Measurements from ENCODE around the gene AGPAT3. TPM values are rescaled to one million over a fixed set of nuclear protein-coding genes. Genes with fewer than 3 reads are reported as not detected.

The AGPAT3 gene
- total and polyA plus RNA-seq, 2 donors (not counting 1 experiment from before 2014, with no cell fraction given): 29.4 to 44.9 TPM

DNA sequence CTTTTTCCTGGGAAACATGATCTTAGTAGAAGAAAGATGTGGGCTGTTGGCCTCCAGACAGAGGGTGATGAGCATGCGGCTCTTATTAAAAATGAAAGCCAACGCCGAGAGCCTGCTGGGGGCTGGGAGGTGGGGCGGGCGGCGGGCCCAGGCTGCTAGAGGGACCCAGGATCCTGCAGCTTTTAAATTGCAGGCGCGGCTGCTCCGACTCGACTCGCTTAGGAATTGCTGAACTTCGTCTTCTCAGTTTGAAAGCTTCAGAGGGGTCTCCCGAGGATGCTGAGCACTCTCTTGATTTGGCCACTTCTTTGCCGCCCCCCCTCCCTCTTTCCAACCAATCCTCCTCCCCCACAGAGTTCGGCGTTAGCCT, 1.2 kb downstream of the AGPAT3 start:
- Histone ChIP-seq H3K4me1 (ENCODE audit: control insufficient read depth, extremely low read depth, insufficient read depth, low read length) (no peaks in the 10 kb centered on the region), H3K27ac (ENCODE audit: insufficient read depth, low read length) (peak overlapping the region; percentile 69), H3K36me3 (ENCODE audit: control insufficient read depth, insufficient read depth, low read length) (peaks cover 3% of the 10 kb centered on the region), H3K4me2 (ENCODE audit: extremely low read depth, insufficient read depth, low read length) (peak overlapping the region; percentile 90), H3K4me3 (replicated peaks in 1 of 4; ENCODE audit: control extremely low read depth in 1 of 4, insufficient read depth in 1 of 4, low read depth in 3 of 4, low read length in 4 of 4) (peak overlapping the region; percentile 37 to 80 (median 64)), H3K9ac (ENCODE audit: insufficient read depth, low read length) (peak overlapping the region; percentile 1), H3K9me3 (ENCODE audit: control insufficient read depth, insufficient read depth, low read depth, low read length) (no peaks in the 10 kb centered on the region), H2AFZ (ENCODE audit: low read length) (no peak overlapping the region), H3K79me2 (ENCODE audit: control insufficient read depth, insufficient read depth, low read length) (peaks cover 41% of the 10 kb centered on the region), H4K20me1 (ENCODE audit: control insufficient read depth, extremely low read depth, insufficient read depth, low read length) (no peaks in the 10 kb centered on the region), H3K27me3 (ENCODE audit: control insufficient read depth, insufficient read depth, low read length) (no peaks in the 10 kb centered on the region)
- no peak for TF ChIP-seq EZH2 (IDR thresholded peaks at IDR 0.05; ENCODE audit: low read length, missing control alignments)
- TF ChIP-seq, protein P1, sequence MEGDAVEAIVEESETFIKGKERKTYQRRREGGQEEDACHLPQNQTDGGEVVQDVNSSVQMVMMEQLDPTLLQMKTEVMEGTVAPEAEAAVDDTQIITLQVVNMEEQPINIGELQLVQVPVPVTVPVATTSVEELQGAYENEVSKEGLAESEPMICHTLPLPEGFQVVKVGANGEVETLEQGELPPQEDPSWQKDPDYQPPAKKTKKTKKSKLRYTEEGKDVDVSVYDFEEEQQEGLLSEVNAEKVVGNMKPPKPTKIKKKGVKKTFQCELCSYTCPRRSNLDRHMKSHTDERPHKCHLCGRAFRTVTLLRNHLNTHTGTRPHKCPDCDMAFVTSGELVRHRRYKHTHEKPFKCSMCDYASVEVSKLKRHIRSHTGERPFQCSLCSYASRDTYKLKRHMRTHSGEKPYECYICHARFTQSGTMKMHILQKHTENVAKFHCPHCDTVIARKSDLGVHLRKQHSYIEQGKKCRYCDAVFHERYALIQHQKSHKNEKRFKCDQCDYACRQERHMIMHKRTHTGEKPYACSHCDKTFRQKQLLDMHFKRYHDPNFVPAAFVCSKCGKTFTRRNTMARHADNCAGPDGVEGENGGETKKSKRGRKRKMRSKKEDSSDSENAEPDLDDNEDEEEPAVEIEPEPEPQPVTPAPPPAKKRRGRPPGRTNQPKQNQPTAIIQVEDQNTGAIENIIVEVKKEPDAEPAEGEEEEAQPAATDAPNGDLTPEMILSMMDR (conservative IDR thresholded peaks at IDR 0.05 in 1 of 2, IDR thresholded peaks at IDR 0.05 in 1 of 2; ENCODE audit: low read depth in 1 of 2, low read length in 2 of 2): no peak
- peak; percentile 56 to 60 for DNase-seq (ENCODE audit: low read depth in 2 of 2)

DNA sequence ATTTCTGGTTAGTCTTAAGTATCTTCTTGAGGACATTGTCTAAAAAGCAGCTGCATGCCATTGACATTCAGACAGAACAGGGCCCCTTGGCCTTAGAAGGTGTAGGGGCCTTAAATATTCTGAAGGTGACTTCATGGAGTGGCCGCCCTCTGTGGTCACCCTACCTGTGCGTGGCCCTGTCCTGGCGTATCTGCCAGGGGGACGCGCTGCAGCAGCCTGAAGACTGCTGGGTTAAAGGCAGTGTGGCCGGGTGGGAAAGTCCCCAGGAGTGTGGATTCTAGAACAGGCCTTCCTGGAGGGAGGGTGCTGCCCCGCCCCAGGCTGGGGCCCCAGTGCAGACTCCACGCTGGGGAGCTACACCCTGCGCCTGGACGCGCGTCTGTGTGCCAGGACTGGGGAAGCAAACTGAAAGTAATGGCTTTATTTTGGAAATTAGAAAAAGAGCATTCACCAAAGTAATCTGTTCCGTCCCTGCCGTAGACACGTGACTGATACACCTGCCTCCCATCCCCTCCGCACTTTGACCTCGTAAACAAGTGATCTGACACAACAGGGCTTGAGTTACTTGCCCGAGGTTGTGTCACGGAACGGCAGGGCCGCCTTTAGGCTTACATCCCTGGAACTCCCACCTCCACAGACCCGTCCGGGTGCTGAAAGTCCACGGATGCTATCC, 1.8 kb downstream of the AGPAT3 start:
- H3K36me3 ChIP-seq (ENCODE audit: control insufficient read depth, insufficient read depth, low read length): peaks cover 3% of the 10 kb centered on the region
- H3K27ac ChIP-seq (ENCODE audit: insufficient read depth, low read length): peak overlapping the region; percentile 13
- H3K4me3 ChIP-seq (replicated peaks in 1 of 4; ENCODE audit: control extremely low read depth in 1 of 4, insufficient read depth in 1 of 4, low read depth in 3 of 4, low read length in 4 of 4): peak overlapping the region; percentile 37 to 80 (median 64)
- no peaks in the 10 kb centered on the region for H3K27me3 ChIP-seq (ENCODE audit: control insufficient read depth, insufficient read depth, low read length)
- H3K79me2 ChIP-seq (ENCODE audit: control insufficient read depth, insufficient read depth, low read length): peaks cover 44% of the 10 kb centered on the region
- peak overlapping the region; percentile 1 for H3K9ac ChIP-seq (ENCODE audit: insufficient read depth, low read length)
- TF ChIP-seq, protein P1 (conservative IDR thresholded peaks at IDR 0.05 in 1 of 2, IDR thresholded peaks at IDR 0.05 in 1 of 2; ENCODE audit: low read depth in 1 of 2, low read length in 2 of 2): no peak
- no peak for TF ChIP-seq EZH2 (IDR thresholded peaks at IDR 0.05; ENCODE audit: low read length, missing control alignments)
- H4K20me1 ChIP-seq (ENCODE audit: control insufficient read depth, extremely low read depth, insufficient read depth, low read length): no peaks in the 10 kb centered on the region
- H3K4me2 ChIP-seq (ENCODE audit: extremely low read depth, insufficient read depth, low read length): peak overlapping the region; percentile 90
- H3K9me3 ChIP-seq (ENCODE audit: control insufficient read depth, insufficient read depth, low read depth, low read length): no peaks in the 10 kb centered on the region
- no peak for DNase-seq (ENCODE audit: low read depth in 2 of 2)
- no peak overlapping the region for H2AFZ ChIP-seq (ENCODE audit: low read length)
- no peaks in the 10 kb centered on the region for H3K4me1 ChIP-seq (ENCODE audit: control insufficient read depth, extremely low read depth, insufficient read depth, low read length)

DNA sequence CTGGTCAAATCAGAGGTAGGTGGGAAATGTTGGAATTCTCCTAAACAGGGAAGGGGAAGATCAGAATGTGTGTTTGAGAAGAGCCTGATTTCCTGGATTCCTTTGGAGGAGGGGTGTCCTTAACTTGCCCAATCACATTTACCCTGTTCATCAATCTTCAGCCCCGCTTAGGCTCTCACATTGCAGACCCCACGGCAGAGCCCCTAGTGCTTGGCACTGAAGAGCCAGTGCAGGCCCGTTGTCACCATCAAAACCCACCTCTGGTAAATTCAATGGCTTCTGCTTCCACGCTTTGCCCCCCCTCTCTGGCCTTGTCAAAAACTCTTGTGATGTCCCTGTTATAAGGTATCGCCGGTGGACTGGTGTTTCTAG, 2.3 kb downstream of the AGPAT3 start:
- no peaks in the 10 kb centered on the region for H4K20me1 ChIP-seq (ENCODE audit: control insufficient read depth, extremely low read depth, insufficient read depth, low read length)
- TF ChIP-seq, protein P1 (conservative IDR thresholded peaks at IDR 0.05 in 1 of 2, IDR thresholded peaks at IDR 0.05 in 1 of 2; ENCODE audit: low read depth in 1 of 2, low read length in 2 of 2): no peak
- no peak for TF ChIP-seq EZH2 (IDR thresholded peaks at IDR 0.05; ENCODE audit: low read length, missing control alignments)
- H3K79me2 ChIP-seq (ENCODE audit: control insufficient read depth, insufficient read depth, low read length): peaks cover 44% of the 10 kb centered on the region
- no peaks in the 10 kb centered on the region for H3K27me3 ChIP-seq (ENCODE audit: control insufficient read depth, insufficient read depth, low read length)
- H3K9me3 ChIP-seq (ENCODE audit: control insufficient read depth, insufficient read depth, low read depth, low read length): no peaks in the 10 kb centered on the region
- peaks cover 3% of the 10 kb centered on the region for H3K36me3 ChIP-seq (ENCODE audit: control insufficient read depth, insufficient read depth, low read length)
- no peak overlapping the region for H3K9ac ChIP-seq (ENCODE audit: insufficient read depth, low read length)
- no peaks in the 10 kb centered on the region for H3K4me1 ChIP-seq (ENCODE audit: control insufficient read depth, extremely low read depth, insufficient read depth, low read length)
- peak overlapping the region; percentile 25 for H3K4me2 ChIP-seq (ENCODE audit: extremely low read depth, insufficient read depth, low read length)
- no peak overlapping the region for H3K27ac ChIP-seq (ENCODE audit: insufficient read depth, low read length)
- no peak overlapping the region for H2AFZ ChIP-seq (ENCODE audit: low read length)
- H3K4me3 ChIP-seq (replicated peaks in 1 of 4; ENCODE audit: control extremely low read depth in 1 of 4, insufficient read depth in 1 of 4, low read depth in 3 of 4, low read length in 4 of 4): peak overlapping the region in 1 of 4 experiments; percentile 71
- no peak for DNase-seq (ENCODE audit: low read depth in 2 of 2)
